Large intestine (tissue), 3 donors: Measurements from ENCODE around the gene CABP4. TPM values are rescaled to one million over a fixed set of nuclear protein-coding genes. Genes with fewer than 3 reads are reported as not detected.
"Not testable (repeated sequence)": the region's sequence is repeated elsewhere in the genome, so short reads cannot be mapped to it uniquely, and the experiment has no call there.

Source experiments
- DNase-seq, 2 donors: peaks; one replicate each; pipeline versions ENCODE4 v3.0.0 to v3.0.0-alpha.2; 2013
- H3K27ac ChIP-seq: one replicate; pipeline ENCODE4 v1.5.1; 2013; ENCODE audit warnings: low read length
- H3K27me3 ChIP-seq: 2 replicates; pipeline ENCODE4 v1.6.1; 2013; ENCODE audit warnings: low read length; ENCODE audit not compliant: control insufficient read depth, insufficient read depth
- H3K36me3 ChIP-seq: 2 replicates; pipeline ENCODE4 v1.6.1; 2013; ENCODE audit warnings: low read length; ENCODE audit not compliant: control insufficient read depth, insufficient read depth
- H3K4me1 ChIP-seq: one replicate; pipeline ENCODE4 v1.6.1; 2013; ENCODE audit warnings: low read length; ENCODE audit not compliant: control insufficient read depth, insufficient read depth
- H3K4me3 ChIP-seq: one replicate; pipeline ENCODE4 v1.5.1; 2013; ENCODE audit warnings: low read length
- H3K9me3 ChIP-seq: one replicate; pipeline ENCODE4 v1.6.1; 2013; ENCODE audit warnings: mild to moderate bottlenecking, low read depth, low read length, moderate library complexity; ENCODE audit not compliant: control insufficient read depth
- WGBS: methylation state at CpG from one replicate; pipeline ENCODE4 v1.1.5; 2013; ENCODE audit warnings: low lambda C conversion rate; ENCODE audit not compliant: insufficient coverage; 5-methylcytosine and 5-hydroxymethylcytosine counted together
- polyA plus RNA-seq: library from polyadenylated mRNA; unstranded; fragments of 120-200 nt; gene quantifications from one replicate; pipeline ENCODE4 v1.2.1, GENCODE V29; 2013

The CABP4 gene
- polyA plus RNA-seq, 1 donor = 0.90 TPM

GRCh38 chr11:67484847-67485311, 29.7 kb downstream of the CABP4 start:
- no peaks in the 10 kb centered on the region for H3K27me3 ChIP-seq
- H3K27ac ChIP-seq = no peak overlapping the region
- H3K9me3 ChIP-seq = peaks cover 4% of the 10 kb centered on the region
- no peak overlapping the region for H3K4me3 ChIP-seq
- H3K4me1 ChIP-seq = peaks cover 11% of the 10 kb centered on the region
- DNase-seq = no peak
- no CpG with 5 or more reads among the region's 11 CpGs for WGBS
- peaks cover 22% of the 10 kb centered on the region for H3K36me3 ChIP-seq

GRCh38 chr11:67485873-67486361, 30.8 kb downstream of the CABP4 start:
- H3K27me3 ChIP-seq, H3K27ac ChIP-seq, H3K4me3 ChIP-seq, DNase-seq, H3K9me3 ChIP-seq: not testable (repeated sequence)
- Histone ChIP-seq H3K36me3 (peaks cover 32% of the 10 kb centered on the region), H3K4me1 (peaks cover 11% of the 10 kb centered on the region)
- WGBS = 100% methylated on average over 1 of the region's 7 CpGs

GRCh38 chr11:67486481-67487195, 31.5 kb downstream of the CABP4 start:
- Histone ChIP-seq H3K4me3 (no peak overlapping the region), H3K9me3 (peaks cover 4% of the 10 kb centered on the region), H3K4me1 (peaks cover 11% of the 10 kb centered on the region), H3K27me3 (no peaks in the 10 kb centered on the region), H3K36me3 (peaks cover 39% of the 10 kb centered on the region), H3K27ac (no peak overlapping the region)
- no peak for DNase-seq
- WGBS = no CpG with 5 or more reads among the region's 20 CpGs

- Histone ChIP-seq H3K27ac (no peak overlapping the region), H3K9me3 (no peaks in the 10 kb centered on the region), H3K4me3 (no peak overlapping the region), H3K36me3 (peaks cover 61% of the 10 kb centered on the region), H3K4me1 (no peaks in the 10 kb centered on the region), H3K27me3 (no peaks in the 10 kb centered on the region)
- DNase-seq = no peak
- whole genome bisulfite sequencing = 74% methylated on average over 3 of the region's 25 CpGs
Measured at GRCh38 chr11:67489203-67489884, 34.2 kb downstream of the CABP4 start.

GRCh38 chr11:67489885-67490726, 35.0 kb downstream of the CABP4 start:
- peaks cover 67% of the 10 kb centered on the region for H3K36me3 ChIP-seq
- WGBS = no CpG with 5 or more reads among the region's 23 CpGs
- no peak for DNase-seq
- no peak overlapping the region for H3K27ac ChIP-seq
- H3K27me3 ChIP-seq = no peaks in the 10 kb centered on the region
- H3K4me3 ChIP-seq = no peak overlapping the region
- peaks cover 5% of the 10 kb centered on the region for H3K9me3 ChIP-seq
- H3K4me1 ChIP-seq = no peaks in the 10 kb centered on the region

GRCh38 chr11:67490727-67491065, 35.5 kb downstream of the CABP4 start:
- peaks cover 5% of the 10 kb centered on the region for H3K9me3 ChIP-seq
- H3K27ac ChIP-seq = no peak overlapping the region
- no peak for DNase-seq
- H3K27me3 ChIP-seq = no peaks in the 10 kb centered on the region
- H3K4me1 ChIP-seq = no peaks in the 10 kb centered on the region
- no CpG with 5 or more reads among the region's 15 CpGs for WGBS
- H3K4me3 ChIP-seq = no peak overlapping the region
- peaks cover 72% of the 10 kb centered on the region for H3K36me3 ChIP-seq

- Histone ChIP-seq H3K27ac (no peak overlapping the region), H3K9me3 (peaks cover 5% of the 10 kb centered on the region), H3K4me1 (no peaks in the 10 kb centered on the region), H3K4me3 (no peak overlapping the region), H3K36me3 (peaks cover 79% of the 10 kb centered on the region), H3K27me3 (no peaks in the 10 kb centered on the region)
- DNase-seq = no peak
- WGBS = no CpG with 5 or more reads among the region's 24 CpGs
Measured at GRCh38 chr11:67491276-67492068, 36.3 kb downstream of the CABP4 start.

- no peaks in the 10 kb centered on the region for H3K4me1 ChIP-seq
- no CpG with 5 or more reads among the region's 19 CpGs for WGBS
- no peak overlapping the region for H3K27ac ChIP-seq
- no peak overlapping the region for H3K4me3 ChIP-seq
- peaks cover 81% of the 10 kb centered on the region for H3K36me3 ChIP-seq
- no peaks in the 10 kb centered on the region for H3K27me3 ChIP-seq
- no peak for DNase-seq
- H3K9me3 ChIP-seq = peaks cover 5% of the 10 kb centered on the region
Measured at GRCh38 chr11:67492069-67492727, 37.0 kb downstream of the CABP4 start.

- Histone ChIP-seq H3K9me3 (peaks cover 5% of the 10 kb centered on the region), H3K4me3 (no peak overlapping the region), H3K4me1 (no peaks in the 10 kb centered on the region), H3K27me3 (no peaks in the 10 kb centered on the region), H3K27ac (no peak overlapping the region), H3K36me3 (peaks cover 81% of the 10 kb centered on the region)
- DNase-seq = no peak
- no CpG with 5 or more reads among the region's 46 CpGs for WGBS
Measured at GRCh38 chr11:67492801-67493547, 37.8 kb downstream of the CABP4 start.
